ENCODE data around the gene IRX2. TPM values are rescaled to one million over a fixed set of nuclear protein-coding genes. Genes with fewer than 3 reads are reported as not detected.

The IRX2 gene
- total RNA-seq, 1 donor from 2014 or later = 0.52 TPM

GRCh38 chr5:2757563-2758351 is 6.3 kb upstream of the IRX2 start:
- Histone ChIP-seq H3K36me3 (ENCODE audit: control insufficient read depth in 3 of 3, insufficient read depth in 3 of 3, low read length in 3 of 3) (no peaks in the 10 kb centered on the region), H3K9ac (ENCODE audit: low read depth in 1 of 3, low read length in 3 of 3) (no peak overlapping the region), H3K27me3 (ENCODE audit: control insufficient read depth in 3 of 3, insufficient read depth in 3 of 3, low read length in 3 of 3) (peaks cover 65 to 70% (median 66%) of the 10 kb centered on the region in 3 donors), H3K9me3 (ENCODE audit: control insufficient read depth in 3 of 3, low read length in 3 of 3) (no peaks in the 10 kb centered on the region), H3K27ac (ENCODE audit: low read depth, low read length) (no peak overlapping the region), H3K4me3 (ENCODE audit: low read length in 3 of 3) (no peak overlapping the region), H3K4me1 (ENCODE audit: control insufficient read depth in 3 of 3, insufficient read depth in 3 of 3, low read length in 3 of 3) (peaks cover 0 to 13% (median 8%) of the 10 kb centered on the region in 3 donors)

- H3K9me3 ChIP-seq (ENCODE audit: control insufficient read depth in 3 of 3, low read length in 3 of 3) = no peaks in the 10 kb centered on the region
- no peak overlapping the region for H3K27ac ChIP-seq (ENCODE audit: low read depth, low read length)
- H3K27me3 ChIP-seq (ENCODE audit: control insufficient read depth in 3 of 3, insufficient read depth in 3 of 3, low read length in 3 of 3) = peaks cover 73 to 78% (median 74%) of the 10 kb centered on the region in 3 donors
- H3K36me3 ChIP-seq (ENCODE audit: control insufficient read depth in 3 of 3, insufficient read depth in 3 of 3, low read length in 3 of 3) = no peaks in the 10 kb centered on the region
- H3K9ac ChIP-seq (ENCODE audit: low read depth in 1 of 3, low read length in 3 of 3) = peak overlapping the region in 1 of 3 donors; percentile 8
- H3K4me3 ChIP-seq (ENCODE audit: low read length in 3 of 3) = peak overlapping the region; percentile 30 to 41 (median 35)
- H3K4me1 ChIP-seq (ENCODE audit: control insufficient read depth in 3 of 3, insufficient read depth in 3 of 3, low read length in 3 of 3) = peaks cover 0 to 13% (median 8%) of the 10 kb centered on the region in 3 donors
Measured at GRCh38 chr5:2756211-2757152, 5.0 kb upstream of the IRX2 start.

GRCh38 chr5:2755681-2756171 is 4.2 kb upstream of the IRX2 start:
- H3K4me3 ChIP-seq (ENCODE audit: low read length in 3 of 3) = peak overlapping the region in 1 of 3 donors; percentile 23
- no peak overlapping the region for H3K9ac ChIP-seq (ENCODE audit: low read depth in 1 of 3, low read length in 3 of 3)

GRCh38 chr5:2755076-2755680 is 3.7 kb upstream of the IRX2 start:
- Histone ChIP-seq H3K9ac (ENCODE audit: low read depth in 1 of 3, low read length in 3 of 3) (no peak overlapping the region), H3K27me3 (ENCODE audit: control insufficient read depth in 3 of 3, insufficient read depth in 3 of 3, low read length in 3 of 3) (peaks cover 78 to 88% (median 79%) of the 10 kb centered on the region in 3 donors), H3K4me1 (ENCODE audit: control insufficient read depth in 3 of 3, insufficient read depth in 3 of 3, low read length in 3 of 3) (peaks cover 0 to 13% (median 8%) of the 10 kb centered on the region in 3 donors), H3K27ac (ENCODE audit: low read depth, low read length) (no peak overlapping the region), H3K9me3 (ENCODE audit: control insufficient read depth in 3 of 3, low read length in 3 of 3) (no peaks in the 10 kb centered on the region), H3K36me3 (ENCODE audit: control insufficient read depth in 3 of 3, insufficient read depth in 3 of 3, low read length in 3 of 3) (no peaks in the 10 kb centered on the region), H3K4me3 (ENCODE audit: low read length in 3 of 3) (no peak overlapping the region)

More at GRCh38 chr5:2755681-2756171, 4.2 kb upstream of the IRX2 start:
- peaks cover 0 to 13% (median 8%) of the 10 kb centered on the region in 3 donors for H3K4me1 ChIP-seq (ENCODE audit: control insufficient read depth in 3 of 3, insufficient read depth in 3 of 3, low read length in 3 of 3)
- no peaks in the 10 kb centered on the region for H3K36me3 ChIP-seq (ENCODE audit: control insufficient read depth in 3 of 3, insufficient read depth in 3 of 3, low read length in 3 of 3)
- H3K27me3 ChIP-seq (ENCODE audit: control insufficient read depth in 3 of 3, insufficient read depth in 3 of 3, low read length in 3 of 3) = peaks cover 73 to 83% (median 74%) of the 10 kb centered on the region in 3 donors
- H3K27ac ChIP-seq (ENCODE audit: low read depth, low read length) = no peak overlapping the region
- H3K9me3 ChIP-seq (ENCODE audit: control insufficient read depth in 3 of 3, low read length in 3 of 3) = no peaks in the 10 kb centered on the region

- H3K27ac ChIP-seq (ENCODE audit: low read depth, low read length) = no peak overlapping the region
- no peaks in the 10 kb centered on the region for H3K9me3 ChIP-seq (ENCODE audit: control insufficient read depth in 3 of 3, low read length in 3 of 3)
- no peaks in the 10 kb centered on the region for H3K36me3 ChIP-seq (ENCODE audit: control insufficient read depth in 3 of 3, insufficient read depth in 3 of 3, low read length in 3 of 3)
- H3K9ac ChIP-seq (ENCODE audit: low read depth in 1 of 3, low read length in 3 of 3) = no peak overlapping the region
- no peak overlapping the region for H3K4me3 ChIP-seq (ENCODE audit: low read length in 3 of 3)
- H3K4me1 ChIP-seq (ENCODE audit: control insufficient read depth in 3 of 3, insufficient read depth in 3 of 3, low read length in 3 of 3) = peaks cover 0 to 13% (median 8%) of the 10 kb centered on the region in 3 donors
- H3K27me3 ChIP-seq (ENCODE audit: control insufficient read depth in 3 of 3, insufficient read depth in 3 of 3, low read length in 3 of 3) = peaks cover 80 to 89% (median 81%) of the 10 kb centered on the region in 3 donors
Measured at GRCh38 chr5:2754581-2755075, 3.2 kb upstream of the IRX2 start.

- no peak overlapping the region for H3K27ac ChIP-seq (ENCODE audit: low read depth, low read length)
- H3K4me3 ChIP-seq (ENCODE audit: low read length in 3 of 3) = no peak overlapping the region
- H3K4me1 ChIP-seq (ENCODE audit: control insufficient read depth in 3 of 3, insufficient read depth in 3 of 3, low read length in 3 of 3) = peaks cover 0 to 13% (median 8%) of the 10 kb centered on the region in 3 donors
- peaks cover 78 to 89% (median 79%) of the 10 kb centered on the region in 3 donors for H3K27me3 ChIP-seq (ENCODE audit: control insufficient read depth in 3 of 3, insufficient read depth in 3 of 3, low read length in 3 of 3)
- no peaks in the 10 kb centered on the region for H3K9me3 ChIP-seq (ENCODE audit: control insufficient read depth in 3 of 3, low read length in 3 of 3)
- no peaks in the 10 kb centered on the region for H3K36me3 ChIP-seq (ENCODE audit: control insufficient read depth in 3 of 3, insufficient read depth in 3 of 3, low read length in 3 of 3)
- H3K9ac ChIP-seq (ENCODE audit: low read depth in 1 of 3, low read length in 3 of 3) = no peak overlapping the region
Measured at GRCh38 chr5:2753452-2754420, 2.3 kb upstream of the IRX2 start.

GRCh38 chr5:2752821-2753439 is 1.5 kb upstream of the IRX2 start:
- no peaks in the 10 kb centered on the region for H3K9me3 ChIP-seq (ENCODE audit: control insufficient read depth in 3 of 3, low read length in 3 of 3)
- H3K36me3 ChIP-seq (ENCODE audit: control insufficient read depth in 3 of 3, insufficient read depth in 3 of 3, low read length in 3 of 3) = no peaks in the 10 kb centered on the region
- H3K27ac ChIP-seq (ENCODE audit: low read depth, low read length) = no peak overlapping the region
- H3K4me1 ChIP-seq (ENCODE audit: control insufficient read depth in 3 of 3, insufficient read depth in 3 of 3, low read length in 3 of 3) = peaks cover 0 to 13% (median 8%) of the 10 kb centered on the region in 3 donors
- no peak overlapping the region for H3K9ac ChIP-seq (ENCODE audit: low read depth in 1 of 3, low read length in 3 of 3)
- H3K27me3 ChIP-seq (ENCODE audit: control insufficient read depth in 3 of 3, insufficient read depth in 3 of 3, low read length in 3 of 3) = peaks cover 71 to 90% (median 80%) of the 10 kb centered on the region in 3 donors
- no peak overlapping the region for H3K4me3 ChIP-seq (ENCODE audit: low read length in 3 of 3)

- H3K9me3 ChIP-seq (ENCODE audit: control insufficient read depth in 3 of 3, low read length in 3 of 3) = no peaks in the 10 kb centered on the region
- peaks cover 70 to 90% (median 80%) of the 10 kb centered on the region in 3 donors for H3K27me3 ChIP-seq (ENCODE audit: control insufficient read depth in 3 of 3, insufficient read depth in 3 of 3, low read length in 3 of 3)
- H3K9ac ChIP-seq (ENCODE audit: low read depth in 1 of 3, low read length in 3 of 3) = no peak overlapping the region
- H3K4me3 ChIP-seq (ENCODE audit: low read length in 3 of 3) = peak overlapping the region in 2 of 3 donors; percentile 35 to 43
- H3K4me1 ChIP-seq (ENCODE audit: control insufficient read depth in 3 of 3, insufficient read depth in 3 of 3, low read length in 3 of 3) = peaks cover 0 to 12% (median 8%) of the 10 kb centered on the region in 3 donors
- H3K36me3 ChIP-seq (ENCODE audit: control insufficient read depth in 3 of 3, insufficient read depth in 3 of 3, low read length in 3 of 3) = no peaks in the 10 kb centered on the region
- no peak overlapping the region for H3K27ac ChIP-seq (ENCODE audit: low read depth, low read length)
Measured at GRCh38 chr5:2752059-2752820, 763 bp upstream of the IRX2 start.

Measured in skeletal muscle tissue (tissue), 4 donors.